ENCODE results near the gene CZIB.

- TF ChIP-seq CTCF (IDR thresholded peaks at IDR 0.05) (no peak), ZFX (IDR thresholded peaks at IDR 0.05; ENCODE audit: borderline replicate concordance) (no peak)
Measured at GRCh38 chr1:53267761-53268160, 47.3 kb upstream of the CZIB start.

All from 22Rv1 (cell line).